GM12872 (cell line): ENCODE measurements around the gene ABCG5.

ENCODE experiments used
- TF ChIP-seq, protein P1 (sequence below): IDR thresholded peaks from 3 replicates; pipeline ENCODE4 v1.5.1; 2011; ENCODE audit warnings: low read depth, mild to moderate bottlenecking, low read length, moderate library complexity; ENCODE audit not compliant: insufficient read depth

The ABCG5 gene

DNA sequence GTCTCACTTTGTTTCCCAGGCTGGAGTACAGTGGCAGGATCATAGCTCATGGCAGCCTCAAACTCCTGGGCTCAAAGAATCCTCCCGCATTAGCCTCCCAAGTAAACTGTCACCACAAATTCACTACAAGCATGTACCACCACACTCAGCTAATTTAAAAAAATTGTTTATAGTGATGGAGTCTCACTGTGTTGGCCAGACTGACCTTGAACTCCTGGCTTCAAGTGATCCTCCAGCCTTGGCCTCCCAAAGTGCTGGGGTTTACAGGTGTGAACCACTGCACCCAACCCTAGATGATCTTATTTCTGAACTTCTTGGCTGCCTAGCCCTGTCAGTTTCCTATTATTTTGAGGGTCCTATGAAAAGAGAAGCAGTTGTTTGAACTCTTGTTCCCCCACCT, 50.0 kb downstream of the ABCG5 start:
- TF ChIP-seq, protein P1, sequence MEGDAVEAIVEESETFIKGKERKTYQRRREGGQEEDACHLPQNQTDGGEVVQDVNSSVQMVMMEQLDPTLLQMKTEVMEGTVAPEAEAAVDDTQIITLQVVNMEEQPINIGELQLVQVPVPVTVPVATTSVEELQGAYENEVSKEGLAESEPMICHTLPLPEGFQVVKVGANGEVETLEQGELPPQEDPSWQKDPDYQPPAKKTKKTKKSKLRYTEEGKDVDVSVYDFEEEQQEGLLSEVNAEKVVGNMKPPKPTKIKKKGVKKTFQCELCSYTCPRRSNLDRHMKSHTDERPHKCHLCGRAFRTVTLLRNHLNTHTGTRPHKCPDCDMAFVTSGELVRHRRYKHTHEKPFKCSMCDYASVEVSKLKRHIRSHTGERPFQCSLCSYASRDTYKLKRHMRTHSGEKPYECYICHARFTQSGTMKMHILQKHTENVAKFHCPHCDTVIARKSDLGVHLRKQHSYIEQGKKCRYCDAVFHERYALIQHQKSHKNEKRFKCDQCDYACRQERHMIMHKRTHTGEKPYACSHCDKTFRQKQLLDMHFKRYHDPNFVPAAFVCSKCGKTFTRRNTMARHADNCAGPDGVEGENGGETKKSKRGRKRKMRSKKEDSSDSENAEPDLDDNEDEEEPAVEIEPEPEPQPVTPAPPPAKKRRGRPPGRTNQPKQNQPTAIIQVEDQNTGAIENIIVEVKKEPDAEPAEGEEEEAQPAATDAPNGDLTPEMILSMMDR: no peak

DNA sequence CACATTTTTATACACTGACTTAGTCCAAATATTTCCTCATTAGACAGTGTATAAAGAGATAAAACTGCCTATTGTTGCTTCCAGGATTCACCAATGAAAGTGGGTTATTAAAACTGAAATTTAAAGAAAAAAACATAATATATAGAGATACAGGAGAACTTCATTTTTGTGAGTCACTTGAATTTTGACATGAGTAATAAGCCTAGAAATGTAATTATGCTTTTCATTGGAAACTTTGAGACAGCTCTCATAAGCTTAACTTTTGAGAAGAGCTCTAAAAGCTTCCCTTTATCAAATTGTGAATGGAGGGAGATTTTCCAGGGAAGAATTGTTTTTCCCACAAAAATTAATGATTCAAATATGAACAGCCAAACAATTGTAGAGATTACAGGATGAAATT, 50.7 kb downstream of the ABCG5 start:
- TF ChIP-seq, protein P1: no peak

DNA sequence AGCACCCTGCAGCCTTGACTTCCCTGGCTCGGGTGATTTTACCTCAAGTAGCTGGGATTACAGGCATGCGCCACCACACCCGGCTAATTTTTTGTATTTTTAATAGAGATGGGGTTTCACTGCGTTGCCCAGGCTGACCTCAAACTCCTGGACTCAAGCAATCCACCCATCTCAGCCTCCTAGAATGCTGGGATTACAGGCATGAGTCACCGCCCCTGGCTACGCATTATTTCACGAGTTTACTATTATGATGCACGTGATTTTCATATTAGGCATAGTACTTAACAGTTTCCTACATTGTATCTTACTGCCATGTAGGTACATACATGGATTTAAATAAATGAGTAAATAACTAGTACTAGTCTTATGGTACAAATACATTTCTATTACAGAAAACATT, 60.4 kb downstream of the ABCG5 start:
- TF ChIP-seq, protein P1: no peak

DNA sequence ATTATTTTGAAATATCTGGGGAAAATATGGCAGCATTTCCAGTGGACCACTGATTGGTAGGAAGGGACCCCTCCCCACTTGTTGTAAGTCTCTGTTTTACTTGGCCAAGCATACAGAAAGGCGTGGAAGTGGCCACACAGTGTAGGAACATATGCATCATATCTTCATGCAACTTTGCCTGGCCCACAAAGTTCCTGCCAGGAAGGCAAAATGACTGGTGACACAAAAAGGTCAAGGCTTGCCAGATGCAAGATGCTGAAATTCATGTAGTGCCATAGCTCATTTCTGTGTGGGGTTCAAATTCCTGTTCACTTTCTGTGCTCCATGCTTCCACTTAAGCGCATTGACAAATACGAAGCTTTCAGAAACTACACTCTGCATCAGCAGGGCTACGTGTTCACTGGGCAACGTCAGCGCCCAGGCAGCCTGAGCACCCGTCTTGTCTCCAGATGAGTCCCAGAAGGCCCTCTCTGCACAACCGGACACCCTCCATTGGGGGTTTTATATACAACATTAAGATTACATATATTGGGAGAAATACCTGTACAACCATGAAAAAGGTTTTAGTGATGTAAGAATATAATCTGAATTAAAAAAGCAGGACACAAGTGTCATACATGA, 61.2 kb downstream of the ABCG5 start:
- TF ChIP-seq, protein P1: no peak

DNA sequence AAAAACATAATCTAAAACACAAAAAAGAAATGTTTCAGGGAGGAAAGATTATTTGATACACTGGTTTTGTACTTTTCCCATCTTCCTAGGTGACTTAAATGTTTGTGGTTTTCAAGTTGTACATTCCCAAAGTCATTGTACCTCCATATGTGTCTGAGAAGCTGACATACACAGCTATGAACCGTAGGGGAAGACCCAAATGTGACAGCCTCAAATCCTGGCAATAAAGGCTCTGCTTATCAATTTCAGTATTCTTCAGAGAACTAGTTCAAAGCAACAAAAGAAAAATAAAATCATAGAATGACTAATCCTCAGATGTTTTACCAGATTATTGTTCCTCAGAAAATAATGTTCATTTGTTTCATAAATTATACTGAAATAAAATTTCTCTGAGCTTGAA, 62.3 kb downstream of the ABCG5 start:
- TF ChIP-seq, protein P1: no peak

DNA sequence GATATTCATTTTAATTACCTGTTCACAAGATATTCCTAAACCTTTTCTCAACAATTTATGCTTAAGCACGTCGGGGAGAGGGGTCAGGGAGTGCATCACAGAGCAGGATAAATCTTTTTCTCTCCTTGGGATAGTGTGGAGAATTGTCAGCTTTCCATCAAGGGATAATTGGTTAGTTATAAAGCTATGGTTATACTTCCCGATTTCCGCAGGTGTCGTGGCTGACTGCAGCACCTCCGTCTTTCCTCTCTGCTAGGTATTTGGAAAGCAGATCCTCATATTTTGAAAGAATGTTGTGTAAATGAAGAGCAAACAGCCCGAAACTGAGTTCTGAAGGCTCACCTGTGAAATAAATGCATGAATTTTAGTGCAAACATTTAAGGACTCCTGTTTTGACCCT, 64.0 kb downstream of the ABCG5 start:
- TF ChIP-seq, protein P1: no peak

DNA sequence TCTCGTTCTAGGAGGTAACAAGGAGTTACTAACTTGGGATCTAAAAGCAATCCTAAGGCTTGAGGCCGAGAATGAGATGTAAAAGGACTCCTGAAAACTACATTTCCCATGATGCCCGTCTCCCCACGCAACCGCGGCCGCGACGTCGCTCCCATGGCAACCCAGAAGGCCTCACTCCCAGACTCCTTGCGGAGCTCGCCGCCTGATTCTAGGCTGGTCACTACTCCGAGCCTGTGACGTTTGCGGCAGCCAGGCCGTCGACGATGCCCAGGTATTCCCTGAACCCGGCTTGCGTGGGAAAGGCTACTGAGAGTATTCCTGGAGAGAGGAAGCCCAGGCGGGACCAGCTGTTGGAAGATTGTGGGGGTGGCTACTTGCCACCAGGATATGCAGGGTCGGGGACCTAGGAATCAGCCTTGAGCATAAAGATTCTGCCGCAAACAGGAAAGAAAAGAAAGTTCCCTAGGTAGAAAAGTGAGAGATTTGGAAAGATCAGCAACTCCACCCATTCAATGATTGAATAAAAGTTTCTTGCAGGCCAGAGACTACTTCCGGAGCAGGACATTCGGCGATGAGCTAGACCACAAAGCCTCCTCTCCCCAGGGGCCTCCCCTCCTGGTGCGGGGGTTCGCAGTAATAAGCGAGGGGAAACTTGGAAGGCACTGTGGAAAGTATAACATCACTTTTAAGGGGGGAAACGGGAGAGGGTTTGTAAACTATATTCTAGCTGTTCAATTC, 64.6 kb downstream of the ABCG5 start, which contains the start of gene DYNC2LI1:
Gene DYNC2LI1 (plus strand): TSS at position 164 of the 738 bp plus-strand sequence. CDS start 100 bp downstream, at position 264.
- TF ChIP-seq, protein P1: no peak
